Anterior cingulate cortex (tissue), 58 donors: ENCODE results near the gene MRPS34.

Experiments
- DNase-seq, 58 donors: peaks; one replicate each; lab custom pipeline; 2025; lab: John Stamatoyannopoulos, UW

The MRPS34 gene

DNA sequence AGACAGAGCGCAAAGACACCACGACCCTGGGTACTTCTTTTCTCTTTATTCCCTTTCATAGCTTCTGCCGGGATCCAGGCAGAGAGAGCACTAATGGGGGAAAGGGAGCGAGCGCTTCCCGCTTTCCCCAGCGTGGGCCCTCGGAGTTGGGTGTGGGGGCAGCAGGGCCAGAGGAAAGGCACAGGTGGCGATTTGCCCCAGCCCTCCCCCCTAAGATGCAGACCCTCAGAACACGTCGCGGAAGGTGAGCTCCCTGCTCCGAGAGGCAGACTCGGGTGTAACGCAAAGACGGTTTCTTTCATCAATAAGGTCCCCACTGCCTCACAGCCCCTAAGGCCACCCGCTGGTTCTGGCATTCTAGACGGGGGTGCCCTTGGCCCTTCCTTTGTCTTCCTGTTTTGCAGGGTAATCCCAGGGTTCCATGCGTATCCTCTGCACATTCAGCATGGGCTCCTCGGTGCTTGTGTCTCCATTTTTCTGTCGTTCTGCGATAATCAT, 1.0 kb downstream of the MRPS34 start:
- DNase-seq, result no peak

DNA sequence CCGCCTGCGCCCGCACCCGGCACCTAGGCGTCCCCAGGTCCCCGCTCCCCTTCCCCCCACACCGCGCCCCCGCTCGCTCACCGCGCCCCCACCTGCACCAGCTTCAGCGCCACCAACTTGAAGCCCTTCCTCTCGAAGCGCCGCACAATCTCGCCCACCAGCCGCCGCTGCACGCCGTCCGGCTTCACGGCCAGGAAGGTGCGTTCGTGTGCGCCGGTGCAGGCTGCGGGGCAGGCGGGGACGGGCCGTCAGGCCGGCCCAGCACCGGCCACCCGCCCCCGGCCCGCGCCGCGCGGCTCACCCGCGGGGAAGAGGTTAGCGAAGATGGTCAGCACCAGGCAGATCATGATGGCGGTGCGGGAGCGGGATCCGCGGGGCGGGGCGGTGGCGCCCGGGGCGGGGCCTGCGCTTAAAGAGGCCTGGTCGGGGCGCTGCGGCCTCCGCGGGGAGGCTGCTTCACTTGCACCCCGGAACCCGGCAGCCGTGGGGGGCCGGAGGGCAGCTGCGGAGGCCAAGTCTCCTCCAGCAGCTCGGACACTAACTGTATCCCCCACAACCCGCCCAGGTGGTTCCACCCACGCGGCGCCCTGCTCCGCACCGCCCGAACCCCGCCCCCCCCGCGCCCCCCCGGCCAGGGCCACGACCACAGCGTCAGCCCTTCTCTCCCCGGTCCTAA, 1.6 kb downstream of the MRPS34 start, which contains the start of gene NME3:
Gene NME3 (minus strand): TSS at position 356 of the 676 bp plus-strand sequence. CDS start 9 bp downstream, at position 347.
- DNase-seq, result peak in 52 of 58 donors; percentile 21 to 82 (median 56)

DNA sequence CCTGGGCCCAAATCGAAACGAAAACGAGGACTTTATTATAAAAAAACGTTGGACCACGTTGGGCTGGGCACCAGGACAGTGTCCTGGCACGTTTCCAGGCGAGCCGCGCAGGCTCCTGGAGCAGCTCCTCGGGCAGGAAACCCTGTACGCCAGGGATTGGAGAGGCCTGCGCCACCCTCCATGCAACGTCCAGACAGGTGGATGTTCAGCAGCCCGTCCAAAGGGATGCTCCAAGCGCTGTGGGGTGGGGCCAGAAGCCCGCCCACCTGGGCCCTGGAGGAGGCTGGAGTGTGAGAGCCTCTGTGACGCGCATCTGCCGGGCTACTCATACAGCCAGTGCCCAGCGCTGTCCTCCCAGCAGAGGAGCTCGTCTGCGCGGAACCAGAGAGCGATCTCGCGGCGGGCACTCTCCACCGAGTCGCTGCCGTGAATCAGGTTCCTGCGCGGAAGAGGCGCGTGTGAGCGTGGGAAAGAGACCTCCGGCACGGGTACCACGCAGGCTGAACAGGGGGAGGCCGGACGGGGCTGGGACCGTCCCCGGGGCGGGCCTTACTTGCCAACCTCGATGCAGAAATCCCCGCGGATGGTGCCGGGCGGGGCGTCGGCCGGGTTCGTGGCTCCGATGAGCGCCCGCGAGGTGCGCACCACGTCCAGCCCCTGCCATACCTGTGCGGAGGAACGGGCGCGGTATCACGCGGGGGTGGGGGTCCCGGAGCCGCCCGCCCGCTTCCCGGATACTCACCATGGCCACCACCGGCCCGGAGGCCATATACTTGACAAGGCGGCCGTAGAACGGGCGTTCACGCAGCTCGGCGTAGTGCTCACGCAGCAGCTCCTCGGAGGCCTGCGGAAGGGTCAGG, 2.4 kb downstream of the MRPS34 start:
- DNase-seq, result peak in 54 of 58 donors; percentile 10 to 75 (median 58)

DNA sequence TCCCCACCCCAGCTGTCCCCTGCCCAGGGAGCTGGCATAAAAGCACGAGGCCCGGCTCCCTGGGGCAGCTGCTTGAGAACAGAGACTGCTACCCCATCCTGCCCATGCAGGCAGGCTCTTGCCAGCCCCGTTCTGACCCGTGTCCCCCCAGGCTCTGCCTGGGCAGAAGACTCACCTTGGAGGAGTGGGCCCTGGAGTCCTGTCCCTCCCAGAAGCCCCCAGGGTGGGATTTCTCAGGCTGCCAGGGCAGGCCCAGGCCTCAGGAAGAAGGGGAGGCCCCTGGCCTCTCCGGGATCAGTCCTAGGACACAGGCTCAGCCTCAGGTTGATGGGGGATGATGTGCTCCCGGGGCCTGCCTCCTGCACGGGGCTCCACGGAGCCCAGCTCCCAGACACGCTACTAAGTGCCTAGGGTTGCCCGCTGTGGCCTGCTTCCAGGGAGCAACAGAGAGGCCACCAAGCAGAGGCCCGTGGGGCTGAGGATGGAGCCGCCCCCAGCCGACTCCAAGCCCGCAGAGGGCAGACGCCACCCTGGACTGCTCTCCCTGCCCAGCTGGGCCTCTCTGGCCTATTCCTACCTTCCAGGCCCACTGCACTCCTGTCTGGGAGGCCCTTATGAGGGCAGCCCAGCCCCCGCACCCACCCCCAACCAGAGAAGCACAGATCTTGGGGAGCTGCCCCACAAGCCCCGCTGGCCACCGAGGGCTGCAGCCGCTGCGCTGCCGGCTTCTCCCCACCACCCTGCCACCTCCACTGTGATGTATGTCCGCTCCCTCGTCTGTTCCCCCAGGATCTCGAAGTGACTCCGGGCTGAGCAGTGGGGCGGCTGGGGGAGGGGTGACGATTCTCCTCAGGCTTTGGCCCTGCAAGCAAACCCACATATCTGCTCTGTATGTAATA, 3.3 kb downstream of the MRPS34 start:
- DNase-seq, result peak in 10 of 58 donors; percentile 37 to 71 (median 64)

DNA sequence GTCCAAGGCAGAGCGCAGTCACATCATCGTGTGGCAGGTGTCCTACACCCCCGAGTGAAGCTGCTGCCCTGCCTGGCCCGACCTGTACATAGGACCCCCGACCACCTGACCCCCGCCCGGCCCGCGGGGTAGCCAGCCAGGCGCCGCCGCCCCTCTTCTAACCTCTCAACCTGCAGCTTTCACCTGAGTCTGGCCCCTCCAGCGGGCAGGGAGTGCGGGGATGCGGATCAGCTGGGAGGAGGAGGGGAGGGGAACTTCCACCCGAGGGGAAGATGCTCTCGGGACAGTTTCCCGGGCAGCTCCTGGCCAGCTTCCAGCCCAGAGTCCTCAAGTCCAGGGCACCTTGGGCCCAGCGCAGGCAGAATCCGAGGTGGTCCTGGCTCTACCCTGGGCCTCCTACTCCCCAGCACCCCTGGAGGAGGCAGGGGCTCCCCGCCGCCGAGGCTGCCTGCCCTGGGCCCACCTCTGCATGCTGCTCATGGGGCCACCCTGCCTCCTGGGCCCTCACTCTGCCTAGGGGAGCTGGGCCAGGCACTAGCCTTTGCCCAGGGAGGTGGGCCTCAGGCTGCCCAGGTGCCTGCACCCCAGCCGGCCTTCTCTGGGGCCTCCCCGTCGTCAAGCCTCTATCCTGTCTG, 4.0 kb downstream of the MRPS34 start:
- peak in 1 of 58 donors; percentile 15 for DNase-seq

DNA sequence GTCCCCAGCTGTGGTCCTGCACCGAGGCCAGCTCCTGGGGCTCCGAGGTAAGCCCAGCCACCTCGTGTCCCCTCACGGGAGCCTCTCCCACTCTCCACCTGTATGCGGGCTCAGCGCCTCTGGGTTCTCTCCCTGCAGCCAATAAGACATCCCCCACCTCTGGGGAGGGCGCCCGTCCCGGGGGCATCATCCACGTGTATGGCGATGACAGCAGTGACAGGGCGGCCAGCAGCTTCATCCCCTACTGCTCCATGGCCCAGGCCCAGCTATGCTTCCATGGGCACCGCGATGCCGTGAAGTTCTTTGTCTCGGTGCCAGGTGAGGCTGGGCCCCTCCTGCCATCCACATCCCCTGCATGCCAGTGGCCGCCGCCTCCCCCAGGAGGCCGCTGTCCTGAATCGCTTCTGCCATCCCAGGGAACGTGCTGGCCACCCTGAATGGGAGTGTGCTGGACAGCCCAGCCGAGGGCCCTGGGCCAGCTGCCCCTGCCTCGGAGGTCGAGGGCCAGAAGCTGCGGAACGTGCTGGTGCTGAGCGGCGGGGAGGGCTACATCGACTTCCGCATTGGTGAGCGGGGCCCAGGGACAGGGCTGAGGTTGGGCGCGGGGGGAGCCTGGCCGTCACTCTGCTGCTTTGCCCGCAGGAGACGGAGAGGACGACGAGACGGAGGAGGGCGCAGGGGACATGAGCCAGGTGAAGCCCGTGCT, 4.7 kb downstream of the MRPS34 start:
- no peak for DNase-seq

DNA sequence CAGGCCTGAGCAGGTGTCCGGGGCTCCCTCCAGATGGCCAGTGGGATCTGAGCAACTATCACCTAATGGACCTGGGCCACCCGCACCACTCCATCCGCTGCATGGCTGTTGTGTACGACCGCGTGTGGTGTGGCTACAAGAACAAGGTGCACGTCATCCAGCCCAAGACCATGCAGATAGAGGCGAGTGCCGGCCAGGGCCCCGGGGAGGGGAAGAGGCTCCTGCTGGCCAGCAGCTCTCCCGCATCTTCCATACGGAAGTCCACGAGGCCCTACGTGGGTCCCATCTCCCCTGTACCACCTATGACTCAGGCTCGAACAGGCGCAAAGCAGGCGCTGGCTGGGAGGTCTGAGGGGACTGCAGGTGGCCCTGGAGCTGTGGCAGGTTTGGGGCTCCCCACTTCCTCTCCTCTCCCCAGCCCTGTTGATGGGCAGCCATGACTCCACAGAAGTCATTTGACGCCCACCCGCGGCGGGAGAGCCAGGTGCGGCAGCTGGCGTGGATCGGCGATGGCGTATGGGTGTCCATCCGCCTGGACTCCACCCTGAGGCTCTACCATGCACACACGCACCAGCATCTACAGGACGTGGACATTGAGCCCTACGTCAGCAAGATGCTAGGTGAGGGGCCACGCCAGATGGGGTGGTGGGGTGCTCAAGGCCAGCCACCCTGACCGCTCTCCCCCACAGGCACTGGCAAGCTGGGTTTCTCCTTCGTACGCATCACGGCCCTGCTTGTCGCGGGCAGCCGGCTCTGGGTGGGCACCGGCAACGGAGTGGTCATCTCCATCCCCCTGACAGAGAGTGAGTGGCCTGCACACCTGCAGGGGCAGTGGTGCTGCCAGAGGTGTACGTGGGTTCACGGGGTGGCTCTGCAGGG, 5.6 kb downstream of the MRPS34 start:
- DNase-seq, result no peak

DNA sequence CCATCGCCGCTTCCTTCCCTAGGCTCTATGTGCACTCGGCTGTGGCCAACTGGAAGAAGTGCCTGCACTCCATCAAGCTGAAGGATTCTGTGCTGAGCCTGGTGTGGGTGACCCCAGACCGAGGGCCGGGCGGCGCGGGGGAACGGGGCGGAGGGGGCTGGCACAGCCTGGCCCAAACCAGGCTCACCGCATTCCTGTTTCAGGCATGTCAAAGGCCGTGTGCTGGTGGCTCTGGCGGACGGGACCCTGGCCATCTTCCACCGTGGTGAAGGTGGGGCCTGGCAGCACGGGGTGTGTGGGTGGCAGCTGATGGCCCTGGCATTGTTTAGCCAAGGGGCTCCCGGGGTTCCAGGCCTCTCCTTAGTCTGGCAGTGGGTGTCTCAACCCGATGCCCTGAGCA, 6.2 kb downstream of the MRPS34 start:
- DNase-seq, result no peak

DNA sequence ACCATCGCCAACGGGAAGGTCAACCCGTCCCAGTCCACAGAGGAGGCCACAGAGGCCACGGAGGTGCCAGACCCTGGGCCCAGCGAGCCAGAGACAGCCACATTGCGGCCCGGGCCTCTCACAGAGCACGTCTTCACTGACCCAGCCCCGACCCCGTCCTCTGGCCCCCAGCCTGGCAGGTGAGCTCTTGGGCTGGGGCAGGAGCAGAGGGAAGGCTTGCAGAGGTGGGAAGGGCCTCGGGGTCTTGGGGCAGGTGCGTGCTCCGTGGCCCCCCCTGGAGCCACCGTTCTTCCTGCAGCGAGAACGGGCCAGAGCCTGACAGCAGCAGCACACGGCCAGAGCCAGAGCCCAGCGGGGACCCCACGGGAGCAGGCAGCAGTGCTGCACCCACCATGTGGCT, 6.7 kb downstream of the MRPS34 start:
- no peak for DNase-seq

DNA sequence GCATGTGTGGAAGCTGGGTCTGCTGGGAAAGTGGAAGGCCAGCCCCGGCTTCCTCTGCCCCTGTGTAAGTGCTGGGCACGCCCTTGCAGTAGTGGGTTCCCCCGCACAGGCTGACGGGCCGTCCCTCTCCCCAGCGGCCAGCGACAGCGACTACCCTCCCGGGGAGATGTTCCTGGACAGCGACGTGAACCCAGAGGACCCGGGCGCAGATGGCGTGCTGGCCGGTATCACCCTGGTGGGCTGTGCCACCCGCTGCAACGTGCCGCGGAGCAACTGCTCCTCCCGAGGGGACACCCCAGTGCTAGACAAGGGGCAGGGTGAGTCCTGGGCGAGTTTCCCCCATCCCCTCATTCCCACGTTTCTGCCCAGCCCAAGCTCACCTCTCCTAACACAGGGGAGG, 7.1 kb downstream of the MRPS34 start:
- no peak for DNase-seq

DNA sequence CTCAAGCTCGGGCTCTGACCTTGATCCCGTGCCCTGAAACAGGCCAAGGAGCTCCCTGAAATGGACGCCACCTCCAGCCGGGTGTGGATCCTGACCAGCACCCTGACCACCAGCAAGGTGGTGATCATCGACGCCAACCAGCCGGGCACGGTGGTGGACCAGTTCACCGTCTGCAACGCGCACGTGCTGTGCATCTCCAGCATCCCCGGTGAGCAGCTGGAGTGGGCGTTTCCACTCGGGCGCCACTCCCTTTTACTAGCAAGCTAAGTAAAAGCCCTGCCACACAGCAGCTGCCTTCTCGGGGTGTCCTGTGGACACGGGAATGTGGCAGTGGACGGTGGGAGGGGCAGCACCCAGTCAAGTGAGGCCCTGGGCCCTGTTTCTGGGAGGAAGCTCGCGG, 8.0 kb downstream of the MRPS34 start:
- DNase-seq, result no peak

DNA sequence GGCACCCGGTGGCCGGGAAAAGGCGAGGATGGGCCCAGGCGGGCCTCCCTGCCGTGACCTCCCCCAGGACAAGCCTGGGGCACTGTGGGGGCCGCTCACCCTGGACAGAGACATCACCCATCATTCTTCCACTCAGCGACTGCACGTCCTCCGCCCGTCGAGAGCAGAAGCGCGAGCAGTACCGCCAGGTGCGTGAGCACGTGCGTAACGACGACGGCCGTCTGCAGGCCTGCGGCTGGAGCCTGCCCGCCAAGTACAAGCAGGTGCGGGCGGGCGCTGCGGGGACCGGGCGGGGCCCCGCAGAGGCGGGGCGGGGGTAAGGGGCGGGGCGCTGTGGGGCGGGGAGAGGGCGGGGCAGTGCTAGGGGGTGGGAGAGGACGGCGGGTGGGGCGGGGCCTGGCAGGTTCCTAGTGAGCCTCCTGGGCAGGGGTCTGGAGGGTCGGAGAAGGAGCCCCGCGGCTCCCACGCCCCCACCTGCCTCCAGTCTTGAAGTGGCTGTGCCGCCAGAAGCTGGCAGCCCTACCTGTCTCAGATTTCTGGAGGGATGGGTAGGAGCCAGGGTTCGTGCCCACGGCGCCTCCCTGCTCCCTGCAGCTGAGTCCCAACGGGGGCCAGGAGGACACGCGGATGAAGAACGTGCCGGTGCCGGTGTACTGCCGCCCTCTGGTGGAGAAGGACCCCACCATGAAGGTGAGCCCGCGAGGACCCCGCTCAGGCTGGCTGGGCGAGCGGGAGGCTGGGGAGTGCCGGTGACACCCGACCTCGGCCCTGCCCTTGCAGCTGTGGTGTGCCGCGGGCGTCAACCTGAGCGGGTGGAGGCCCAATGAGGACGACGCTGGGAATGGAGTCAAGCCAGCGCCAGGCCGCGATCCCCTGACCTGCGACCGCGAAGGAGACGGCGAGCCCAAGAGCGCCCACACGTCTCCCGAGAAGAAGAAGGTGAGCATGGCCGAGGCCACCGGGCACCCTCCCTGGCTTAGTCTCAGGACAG, 9.1 kb downstream of the MRPS34 start:
- DNase-seq, result peak in 4 of 58 donors; percentile 11 to 45 (median 29)

DNA sequence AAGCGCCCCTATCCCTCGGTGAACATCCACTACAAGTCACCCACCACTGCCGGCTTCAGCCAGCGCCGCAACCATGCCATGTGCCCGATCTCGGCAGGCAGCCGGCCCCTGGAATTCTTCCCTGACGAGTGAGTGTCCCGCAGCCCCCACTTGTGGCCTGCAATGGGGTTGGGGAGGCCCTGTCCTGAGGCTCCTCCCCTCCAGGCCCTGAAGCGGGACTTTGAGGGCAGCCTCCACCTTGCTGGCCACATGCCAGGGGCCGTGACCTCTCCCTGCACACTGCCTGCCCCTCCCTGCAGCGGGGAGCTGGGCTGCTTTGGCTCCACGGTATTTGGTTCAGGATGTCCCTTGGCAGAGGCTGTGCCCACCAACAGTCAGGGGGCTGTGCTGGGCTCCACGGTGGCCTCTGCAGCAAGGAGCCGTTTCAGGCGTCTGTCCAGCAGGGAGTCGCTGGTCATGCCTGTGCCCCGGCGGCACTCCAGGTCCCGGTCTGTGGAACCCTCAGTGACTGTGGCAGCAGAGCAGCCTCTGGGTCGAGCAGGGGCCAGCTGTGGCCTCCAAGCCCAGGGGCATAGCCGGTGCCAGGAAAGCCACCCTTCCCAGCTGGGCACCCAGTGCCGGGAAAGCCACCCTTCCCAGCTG, 9.9 kb downstream of the MRPS34 start:
- peak in 2 of 58 donors; percentile 31 to 36 for DNase-seq

DNA sequence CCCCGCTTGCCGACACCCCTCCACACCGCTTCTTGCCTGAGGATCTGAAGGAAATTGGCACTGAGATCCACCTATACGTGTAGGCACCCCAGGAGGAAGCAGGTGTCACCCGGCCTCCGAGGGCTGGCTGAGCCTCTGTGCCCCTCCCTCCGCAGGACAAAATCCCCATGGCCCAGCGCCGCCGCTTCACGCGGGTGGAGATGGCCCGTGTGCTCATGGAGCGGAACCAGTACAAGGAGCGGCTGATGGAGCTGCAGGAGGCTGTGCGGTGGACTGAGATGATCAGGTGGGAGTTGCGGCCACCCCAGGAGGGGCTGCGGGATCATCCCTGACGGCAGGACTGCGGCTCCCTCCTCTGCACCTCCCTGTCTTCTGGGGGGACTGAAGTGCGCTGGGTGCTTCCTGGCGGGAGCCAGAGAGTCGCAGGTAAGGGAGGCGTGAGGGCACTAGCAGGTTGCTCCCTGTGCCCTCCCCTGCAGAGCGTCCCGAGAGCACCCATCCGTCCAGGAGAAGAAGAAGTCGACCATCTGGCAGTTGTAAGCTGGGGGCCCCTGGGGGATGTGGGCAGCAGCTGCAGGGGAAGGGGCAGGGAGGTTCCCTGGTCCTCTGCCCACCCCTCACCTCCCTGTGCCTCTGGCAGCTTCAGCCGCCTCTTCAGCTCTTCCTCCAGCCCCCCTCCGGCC, 10.6 kb downstream of the MRPS34 start:
- no peak for DNase-seq

DNA sequence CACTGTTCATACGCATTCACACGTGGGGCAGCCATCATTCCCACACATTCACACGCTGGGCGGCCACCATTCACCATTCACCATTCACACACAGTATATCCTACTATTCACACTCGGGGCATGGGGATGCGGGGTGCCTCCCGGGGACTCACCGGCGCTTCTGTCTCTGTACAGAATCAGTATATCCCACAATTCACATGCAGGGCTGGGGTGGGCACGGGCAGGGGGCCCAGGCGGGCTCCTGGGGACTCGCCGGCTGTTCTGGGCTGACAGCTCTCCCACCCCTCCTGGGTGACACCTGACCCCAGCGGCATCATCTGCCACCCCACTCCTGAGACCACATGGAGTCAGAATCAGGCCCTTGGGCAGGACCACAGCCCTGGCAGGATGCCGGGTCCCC, 11.2 kb downstream of the MRPS34 start:
- no peak for DNase-seq

DNA sequence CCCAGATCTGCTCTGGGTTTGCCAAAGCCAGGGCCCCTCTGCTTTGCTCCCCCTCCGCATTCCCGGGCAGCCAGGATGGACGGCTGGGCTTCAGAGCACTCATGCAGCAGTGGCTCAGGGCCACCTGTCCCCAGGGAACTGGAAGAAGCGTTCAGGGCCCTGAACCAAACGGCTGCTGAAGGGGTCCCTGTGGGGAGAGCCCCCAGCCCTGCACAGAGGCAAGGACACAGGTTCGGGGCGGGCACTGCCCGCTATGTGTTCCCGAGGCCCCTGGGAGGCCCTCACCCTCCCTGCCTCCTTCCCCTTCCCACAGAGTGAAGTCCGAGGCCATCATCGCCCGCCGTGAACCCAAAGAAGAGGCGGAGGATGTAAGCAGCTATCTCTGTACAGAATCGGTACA, 12.0 kb downstream of the MRPS34 start:
- no peak for DNase-seq
